Measurements from ENCODE around the gene BCAP29.

DNA sequence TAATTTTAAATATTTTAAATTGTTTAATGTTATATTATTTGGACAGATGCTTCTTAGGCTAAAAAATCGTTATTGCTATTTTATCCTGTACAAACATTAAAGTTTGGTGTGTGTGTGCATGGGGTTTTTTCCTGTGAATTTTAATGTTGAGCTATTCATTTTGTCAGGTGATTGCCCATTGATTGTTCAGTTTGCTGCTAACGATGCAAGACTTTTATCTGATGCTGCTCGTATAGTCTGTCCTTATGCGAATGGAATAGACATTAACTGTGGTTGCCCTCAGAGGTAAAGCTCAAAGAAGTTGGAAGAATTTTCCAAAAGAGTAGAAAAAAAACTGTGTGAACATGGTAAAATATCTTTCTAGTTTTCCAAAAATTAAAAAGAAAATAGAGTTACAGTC, 6.5 kb upstream of the BCAP29 start:
- TF ChIP-seq, protein P1, sequence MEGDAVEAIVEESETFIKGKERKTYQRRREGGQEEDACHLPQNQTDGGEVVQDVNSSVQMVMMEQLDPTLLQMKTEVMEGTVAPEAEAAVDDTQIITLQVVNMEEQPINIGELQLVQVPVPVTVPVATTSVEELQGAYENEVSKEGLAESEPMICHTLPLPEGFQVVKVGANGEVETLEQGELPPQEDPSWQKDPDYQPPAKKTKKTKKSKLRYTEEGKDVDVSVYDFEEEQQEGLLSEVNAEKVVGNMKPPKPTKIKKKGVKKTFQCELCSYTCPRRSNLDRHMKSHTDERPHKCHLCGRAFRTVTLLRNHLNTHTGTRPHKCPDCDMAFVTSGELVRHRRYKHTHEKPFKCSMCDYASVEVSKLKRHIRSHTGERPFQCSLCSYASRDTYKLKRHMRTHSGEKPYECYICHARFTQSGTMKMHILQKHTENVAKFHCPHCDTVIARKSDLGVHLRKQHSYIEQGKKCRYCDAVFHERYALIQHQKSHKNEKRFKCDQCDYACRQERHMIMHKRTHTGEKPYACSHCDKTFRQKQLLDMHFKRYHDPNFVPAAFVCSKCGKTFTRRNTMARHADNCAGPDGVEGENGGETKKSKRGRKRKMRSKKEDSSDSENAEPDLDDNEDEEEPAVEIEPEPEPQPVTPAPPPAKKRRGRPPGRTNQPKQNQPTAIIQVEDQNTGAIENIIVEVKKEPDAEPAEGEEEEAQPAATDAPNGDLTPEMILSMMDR (IDR thresholded peaks at IDR 0.05), result no peak
- TF ChIP-seq POLR2A (IDR thresholded peaks at IDR 0.05), result no peak
